Progenitor cell of endocrine pancreas (in vitro differentiated cells): ENCODE measurements around the gene HOXA13. TPM values are rescaled to one million over a fixed set of nuclear protein-coding genes. Genes with fewer than 3 reads are reported as not detected.
A peak's percentile ranks its signal among the peaks of the same experiment; 100 is the strongest.

Experiments
- DNase-seq: peaks from one replicate; pipeline ENCODE4 v3.0.0; 2021; ENCODE audit warnings: low spot score; ENCODE audit not compliant: unreplicated experiment
- H3K27ac Mint-ChIP-seq: 2 replicates; pipeline ENCODE4 v1.8.0; 2021; ENCODE audit warnings: mild to moderate bottlenecking, moderate library complexity, mixed read lengths
- H3K27me3 Mint-ChIP-seq: 2 replicates; pipeline ENCODE4 v1.8.0; 2021; ENCODE audit warnings: mixed read lengths
- H3K36me3 Mint-ChIP-seq: 2 replicates; pipeline ENCODE4 v1.8.0; 2022; ENCODE audit warnings: mixed read lengths; ENCODE audit not compliant: insufficient read depth
- H3K4me1 Mint-ChIP-seq: 2 replicates; pipeline ENCODE4 v1.8.0; 2021; ENCODE audit warnings: low read depth, mixed read lengths
- H3K4me3 Mint-ChIP-seq: 2 replicates; pipeline ENCODE4 v1.8.0; 2021; ENCODE audit warnings: low read depth, mild to moderate bottlenecking, moderate library complexity, mixed read lengths
- H3K9me3 Mint-ChIP-seq: 2 replicates; pipeline ENCODE4 v1.8.0; 2021; ENCODE audit warnings: low read depth, mixed read lengths
- total RNA-seq: library from RNA; stranded (reverse); gene quantifications from 2 replicates; pipeline ENCODE4 v1.2.1, GENCODE V29; 2021
- TF ChIP-seq, protein P1 (sequence below): fragments of 200-600 bp; sonication (generic); IDR thresholded peaks from one replicate; pipeline ENCODE4 v1.5.0; 2021; ENCODE audit warnings: antibody characterized with exemption, mild to moderate bottlenecking; ENCODE audit not compliant: unreplicated experiment

HOXA13 gene
- total RNA-seq, 1 donor from 2014 or later: not detected

DNA sequence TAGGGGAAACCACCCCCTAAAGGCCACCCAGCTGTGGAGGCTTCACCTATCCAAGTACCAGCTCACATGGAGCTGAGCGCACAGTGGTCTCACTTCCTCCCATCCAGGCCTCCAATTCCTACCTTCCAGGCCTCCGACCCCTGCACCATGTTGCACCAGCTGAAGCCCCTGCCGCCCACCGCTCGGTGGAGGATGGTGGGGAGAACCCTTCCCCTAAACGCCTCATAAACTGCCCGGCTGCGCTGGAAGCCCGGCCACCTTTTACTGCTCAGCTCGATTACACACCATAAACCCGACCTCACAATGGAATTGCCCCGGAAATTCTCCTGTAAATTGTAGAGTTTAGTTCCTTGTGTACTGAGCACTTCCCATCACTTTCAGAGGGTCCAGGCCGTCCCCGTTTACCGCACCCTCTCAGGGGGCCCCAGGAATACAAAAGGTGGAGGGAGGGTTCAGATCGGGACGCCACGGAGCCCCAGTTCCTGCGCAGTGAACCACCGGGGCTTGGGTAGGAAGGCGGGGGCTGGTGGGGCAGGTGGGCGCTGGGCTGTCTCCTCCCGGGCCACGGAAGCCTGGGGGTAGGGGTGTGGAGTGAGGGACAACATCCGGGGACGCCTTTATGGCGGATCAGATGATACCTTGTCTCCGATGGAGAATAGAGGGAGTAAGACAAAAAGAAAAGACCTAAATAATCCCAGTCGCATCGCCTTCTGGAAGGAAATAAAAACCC lies 42.0 kb downstream of the HOXA13 start:
- TF ChIP-seq, protein P1, sequence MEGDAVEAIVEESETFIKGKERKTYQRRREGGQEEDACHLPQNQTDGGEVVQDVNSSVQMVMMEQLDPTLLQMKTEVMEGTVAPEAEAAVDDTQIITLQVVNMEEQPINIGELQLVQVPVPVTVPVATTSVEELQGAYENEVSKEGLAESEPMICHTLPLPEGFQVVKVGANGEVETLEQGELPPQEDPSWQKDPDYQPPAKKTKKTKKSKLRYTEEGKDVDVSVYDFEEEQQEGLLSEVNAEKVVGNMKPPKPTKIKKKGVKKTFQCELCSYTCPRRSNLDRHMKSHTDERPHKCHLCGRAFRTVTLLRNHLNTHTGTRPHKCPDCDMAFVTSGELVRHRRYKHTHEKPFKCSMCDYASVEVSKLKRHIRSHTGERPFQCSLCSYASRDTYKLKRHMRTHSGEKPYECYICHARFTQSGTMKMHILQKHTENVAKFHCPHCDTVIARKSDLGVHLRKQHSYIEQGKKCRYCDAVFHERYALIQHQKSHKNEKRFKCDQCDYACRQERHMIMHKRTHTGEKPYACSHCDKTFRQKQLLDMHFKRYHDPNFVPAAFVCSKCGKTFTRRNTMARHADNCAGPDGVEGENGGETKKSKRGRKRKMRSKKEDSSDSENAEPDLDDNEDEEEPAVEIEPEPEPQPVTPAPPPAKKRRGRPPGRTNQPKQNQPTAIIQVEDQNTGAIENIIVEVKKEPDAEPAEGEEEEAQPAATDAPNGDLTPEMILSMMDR: no peak
- peak overlapping the region; percentile 49 for H3K27ac Mint-ChIP-seq
- DNase-seq: no peak
- peak overlapping the region; percentile 38 for H3K4me3 Mint-ChIP-seq
- H3K4me1 Mint-ChIP-seq: peaks cover 7% of the 10 kb centered on the region
- peaks cover 89% of the 10 kb centered on the region for H3K27me3 Mint-ChIP-seq
- no peaks in the 10 kb centered on the region for H3K9me3 Mint-ChIP-seq
- H3K36me3 Mint-ChIP-seq: peaks cover 2% of the 10 kb centered on the region

DNA sequence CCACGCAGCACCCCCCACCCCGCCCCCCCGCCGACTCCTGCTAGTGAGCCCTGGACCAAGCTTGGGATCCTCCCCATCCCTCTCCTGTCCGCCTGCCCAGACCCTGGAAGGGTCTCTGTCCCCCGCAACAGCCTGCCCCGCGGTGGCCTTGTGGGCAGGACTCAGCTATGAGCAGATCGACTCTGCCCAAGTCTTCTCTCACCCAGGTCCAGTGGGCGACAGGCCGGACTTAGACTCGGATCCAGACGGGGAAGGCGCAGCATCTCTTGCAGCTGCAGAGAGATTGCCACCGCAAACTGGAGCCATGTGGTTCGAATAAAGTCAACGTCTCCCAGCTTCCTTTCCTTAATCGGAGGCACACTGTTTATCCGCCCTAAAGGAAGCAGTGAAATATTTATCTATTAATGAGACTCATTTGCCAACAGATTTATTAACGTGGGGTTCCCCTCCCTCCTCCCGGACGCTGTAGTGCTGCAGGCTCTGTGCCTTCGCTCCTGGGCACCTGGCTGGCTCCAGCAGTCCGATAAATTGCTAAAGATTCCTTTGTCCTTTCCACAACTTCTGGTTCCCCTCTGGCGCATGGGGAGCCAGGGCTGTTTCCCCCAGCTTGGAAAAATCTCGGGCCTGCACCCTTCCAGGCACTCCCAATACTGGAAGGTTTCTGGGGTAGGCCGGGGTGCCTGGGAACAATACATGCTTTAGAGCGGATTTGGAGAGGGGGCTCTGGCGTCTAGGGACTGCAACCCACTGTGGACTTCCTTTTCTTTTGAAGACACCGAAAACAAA lies 42.8 kb downstream of the HOXA13 start:
- H3K36me3 Mint-ChIP-seq: peaks cover 2% of the 10 kb centered on the region
- no peaks in the 10 kb centered on the region for H3K9me3 Mint-ChIP-seq
- peaks cover 87% of the 10 kb centered on the region for H3K27me3 Mint-ChIP-seq
- no peak for DNase-seq
- no peak overlapping the region for H3K27ac Mint-ChIP-seq
- peaks cover 7% of the 10 kb centered on the region for H3K4me1 Mint-ChIP-seq
- peak overlapping the region; percentile 52 for H3K4me3 Mint-ChIP-seq
- TF ChIP-seq, protein P1: no peak

DNA sequence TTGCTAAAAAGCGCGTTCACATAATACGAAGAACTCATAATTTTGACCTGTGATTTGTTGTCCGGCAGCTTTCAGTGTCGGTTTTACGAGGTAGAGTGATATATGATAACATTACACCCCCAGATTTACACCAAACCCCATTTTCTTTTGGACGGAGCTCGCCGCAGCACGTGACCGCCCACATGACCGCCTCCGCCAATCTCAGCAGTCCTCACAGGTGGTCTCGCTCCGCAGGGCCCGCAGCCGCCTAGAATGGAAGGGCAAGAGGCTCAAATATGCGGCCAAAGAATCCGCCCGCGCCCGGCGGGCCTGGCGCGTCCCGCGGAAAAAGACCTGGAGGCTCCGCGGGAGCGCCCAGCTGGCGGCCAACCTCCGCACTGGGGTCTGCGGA lies 43.4 kb downstream of the HOXA13 start, which contains the start of gene HOXA7:
Gene HOXA7, minus strand, starts transcription at position 168 of the 391 bp plus-strand sequence. Its CDS starts 130 bp downstream, at position 38.
- no peaks in the 10 kb centered on the region for H3K9me3 Mint-ChIP-seq
- DNase-seq: no peak
- peak within 1 kb of the TSS; percentile 85 for H3K27ac Mint-ChIP-seq
- H3K4me1 Mint-ChIP-seq: peaks cover 7% of the 10 kb centered on the region
- peaks cover 89% of the 10 kb centered on the region for H3K27me3 Mint-ChIP-seq
- peak within 1 kb of the TSS; percentile 80 for H3K4me3 Mint-ChIP-seq
- H3K36me3 Mint-ChIP-seq: peaks cover 2% of the 10 kb centered on the region
- TF ChIP-seq, protein P1: no peak

DNA sequence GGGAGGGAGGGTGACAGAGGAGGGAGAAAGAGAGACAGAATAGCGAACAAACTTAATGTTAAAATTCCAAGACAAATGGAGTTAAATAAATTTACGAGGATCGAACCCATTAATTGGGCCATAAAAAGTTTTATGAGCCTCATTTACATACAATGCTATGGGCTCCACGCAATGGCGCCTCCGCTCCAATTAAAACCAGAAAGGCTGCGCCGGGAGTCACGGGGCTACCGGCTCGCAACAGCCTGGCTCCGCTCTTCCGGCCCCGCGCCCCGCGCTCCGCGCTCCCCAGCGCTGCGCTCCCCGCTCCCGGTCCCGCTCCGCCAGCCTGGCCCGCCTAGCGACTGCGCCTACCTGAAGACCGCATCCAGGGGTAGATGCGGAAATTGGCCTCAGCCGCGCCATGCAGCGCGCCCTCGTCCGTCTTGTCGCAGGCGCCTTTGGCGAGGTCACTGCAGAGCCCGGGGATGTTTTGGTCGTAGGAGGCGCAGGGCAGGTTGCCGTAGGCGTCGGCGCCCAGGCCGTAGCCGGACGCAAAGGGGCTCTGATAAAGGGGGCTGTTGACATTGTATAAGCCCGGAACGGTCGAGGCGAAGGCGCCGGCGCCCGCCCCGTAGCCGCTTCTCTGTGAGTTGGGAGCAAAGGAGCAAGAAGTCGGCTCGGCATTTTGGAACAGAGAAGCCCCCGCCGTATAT lies 43.9 kb downstream of the HOXA13 start:
- TF ChIP-seq, protein P1: no peak
- Mint-ChIP-seq H3K4me1 (peaks cover 6% of the 10 kb centered on the region), H3K9me3 (no peaks in the 10 kb centered on the region), H3K4me3 (peak overlapping the region; percentile 80), H3K27ac (peak overlapping the region; percentile 85), H3K36me3 (peaks cover 2% of the 10 kb centered on the region), H3K27me3 (peaks cover 91% of the 10 kb centered on the region)
- DNase-seq: no peak
